ENCODE data around the gene PRDX2.

DNA sequence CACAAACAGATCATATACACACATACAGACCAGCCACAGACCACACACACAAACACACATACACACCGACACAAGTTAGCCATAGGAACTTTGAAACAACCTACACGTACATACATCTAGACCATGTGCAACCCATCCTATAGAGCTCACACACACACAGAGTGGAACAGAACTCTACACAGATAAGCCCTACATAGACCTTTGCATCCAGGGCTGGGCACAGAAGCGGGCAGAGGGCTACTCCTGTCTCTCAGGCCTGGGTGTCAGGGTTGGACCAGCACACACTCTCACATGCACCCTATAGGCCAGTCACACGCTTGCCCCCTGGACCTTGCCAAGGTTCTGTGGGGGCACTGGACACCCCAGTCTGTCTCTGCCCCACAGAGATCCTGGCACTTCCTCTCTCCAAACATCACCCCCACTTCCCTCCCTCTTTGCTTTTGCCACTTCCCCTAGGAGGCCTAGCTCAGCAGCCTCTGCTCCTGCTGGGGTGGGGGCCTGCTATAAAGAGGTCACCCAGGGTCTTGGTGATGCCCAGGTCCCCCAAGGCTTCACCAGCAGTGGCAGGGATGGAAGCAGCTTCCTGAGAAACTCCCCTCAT is 16.1 kb downstream of the PRDX2 start:
- TF ChIP-seq, protein P1, sequence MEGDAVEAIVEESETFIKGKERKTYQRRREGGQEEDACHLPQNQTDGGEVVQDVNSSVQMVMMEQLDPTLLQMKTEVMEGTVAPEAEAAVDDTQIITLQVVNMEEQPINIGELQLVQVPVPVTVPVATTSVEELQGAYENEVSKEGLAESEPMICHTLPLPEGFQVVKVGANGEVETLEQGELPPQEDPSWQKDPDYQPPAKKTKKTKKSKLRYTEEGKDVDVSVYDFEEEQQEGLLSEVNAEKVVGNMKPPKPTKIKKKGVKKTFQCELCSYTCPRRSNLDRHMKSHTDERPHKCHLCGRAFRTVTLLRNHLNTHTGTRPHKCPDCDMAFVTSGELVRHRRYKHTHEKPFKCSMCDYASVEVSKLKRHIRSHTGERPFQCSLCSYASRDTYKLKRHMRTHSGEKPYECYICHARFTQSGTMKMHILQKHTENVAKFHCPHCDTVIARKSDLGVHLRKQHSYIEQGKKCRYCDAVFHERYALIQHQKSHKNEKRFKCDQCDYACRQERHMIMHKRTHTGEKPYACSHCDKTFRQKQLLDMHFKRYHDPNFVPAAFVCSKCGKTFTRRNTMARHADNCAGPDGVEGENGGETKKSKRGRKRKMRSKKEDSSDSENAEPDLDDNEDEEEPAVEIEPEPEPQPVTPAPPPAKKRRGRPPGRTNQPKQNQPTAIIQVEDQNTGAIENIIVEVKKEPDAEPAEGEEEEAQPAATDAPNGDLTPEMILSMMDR (IDR thresholded peaks at IDR 0.05; ENCODE audit: insufficient read depth, low read depth, low read length): no peak
- TF ChIP-seq EZH2 (IDR thresholded peaks at IDR 0.05; ENCODE audit: insufficient read depth, low read length): no peak

Data from astrocyte (in vitro differentiated cells and primary cell).